NCI-H187 treated with DMSO at 0.1 percent for 48 hours (cell line): Measurements from ENCODE around the gene VPS52.
"Not testable (repeated sequence)": the region's sequence is repeated elsewhere in the genome, so short reads cannot be mapped to it uniquely, and the experiment has no call there.

Source experiments
- DNase-seq: peaks from one replicate; lab custom pipeline; 2025; lab: John Stamatoyannopoulos, UW

The VPS52 gene

DNA sequence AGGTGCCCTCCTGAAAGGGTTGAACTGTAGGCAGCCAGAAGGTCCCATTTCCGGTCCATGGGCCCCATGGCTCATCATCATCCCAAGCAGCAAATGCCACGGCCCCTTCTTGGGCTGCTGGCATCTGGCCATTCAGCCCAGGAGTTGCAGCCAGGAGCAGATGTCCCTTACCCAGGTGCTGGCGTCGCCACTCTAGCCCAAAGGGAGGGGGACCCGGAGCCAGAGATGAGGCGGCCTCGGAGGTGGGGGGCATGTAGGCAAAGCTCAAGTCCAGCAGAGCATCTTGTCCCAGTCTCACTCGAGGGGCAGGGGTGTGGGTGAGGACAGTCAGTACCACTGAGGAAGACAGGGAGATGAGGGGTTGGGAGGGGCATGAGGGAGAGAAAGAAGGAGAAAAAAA is 33.4 kb upstream of the VPS52 start:
- DNase-seq = no peak

DNA sequence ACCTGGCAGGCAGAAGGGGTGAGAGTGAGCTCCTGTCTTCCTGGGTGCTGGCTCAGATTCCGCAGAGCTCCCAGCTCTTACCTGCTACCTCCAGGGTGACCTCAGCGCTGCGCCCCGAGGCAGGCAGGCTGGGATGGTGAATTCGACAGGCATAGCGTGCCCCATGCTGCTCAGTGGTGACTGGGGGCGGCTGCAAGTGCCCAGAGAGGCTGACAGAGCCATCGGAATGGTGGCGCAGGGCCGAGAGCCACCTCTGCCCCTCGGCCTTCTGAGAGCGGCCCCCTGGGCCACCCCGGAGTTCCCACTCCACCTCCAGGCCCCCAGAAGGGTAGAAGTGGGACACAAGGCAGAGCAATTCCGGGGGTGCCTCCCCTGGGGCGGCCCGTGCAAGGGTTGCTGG is 32.5 kb upstream of the VPS52 start:
- DNase-seq = no peak

DNA sequence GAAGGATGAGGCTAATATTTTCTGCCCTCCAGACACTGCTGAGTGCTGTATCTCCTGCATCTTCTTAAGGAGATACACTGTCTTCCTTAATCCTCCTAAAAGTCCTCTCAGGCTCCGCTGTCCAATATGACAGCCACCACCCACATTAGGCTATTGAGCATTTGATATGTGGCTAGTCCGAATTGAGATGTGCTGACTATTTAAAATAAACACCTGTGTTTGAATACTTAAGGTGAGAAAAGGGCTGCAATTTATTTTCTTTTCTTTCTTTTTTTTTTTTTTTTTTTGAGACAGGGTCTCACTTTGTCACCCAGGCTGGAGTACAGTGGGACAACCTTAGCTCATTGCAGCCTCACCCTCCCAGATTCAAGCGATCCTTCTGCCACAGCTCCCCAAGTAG is 30.2 kb upstream of the VPS52 start:
- no peak for DNase-seq

DNA sequence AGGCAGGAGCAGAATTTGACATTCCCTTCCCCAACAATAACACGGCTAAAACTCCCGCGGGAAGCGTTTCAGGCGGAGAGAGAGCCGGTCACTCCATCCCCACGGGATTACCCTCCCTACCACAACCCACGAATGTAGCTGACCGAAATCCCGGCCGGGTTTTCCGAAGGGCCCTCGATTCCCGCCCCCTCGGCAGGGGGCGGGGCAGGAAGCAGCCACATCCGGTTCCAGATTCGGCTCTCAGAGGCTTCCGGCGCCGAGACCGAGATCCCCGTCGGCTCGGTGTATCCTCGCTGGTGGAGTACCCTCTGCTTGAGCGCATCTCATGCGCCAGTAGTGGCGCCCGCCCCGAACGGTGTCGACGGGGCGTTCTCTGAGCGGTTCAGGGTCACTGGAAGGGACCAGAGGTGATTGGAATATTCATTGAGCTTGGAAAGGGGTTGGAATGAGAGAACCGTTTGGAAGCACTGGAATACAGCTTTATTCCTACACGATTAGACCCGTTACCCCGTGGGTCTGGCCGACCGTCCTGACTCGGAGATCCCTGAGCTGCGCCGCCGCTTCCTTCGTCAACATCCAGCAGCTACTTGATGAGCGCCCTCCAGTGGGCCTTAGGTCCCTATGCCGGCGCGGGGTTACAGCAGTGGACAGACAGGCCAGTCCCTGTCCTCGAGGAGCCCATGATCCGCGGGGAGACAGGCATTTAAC is 27.7 kb upstream of the VPS52 start:
- peak; percentile 61 for DNase-seq

DNA sequence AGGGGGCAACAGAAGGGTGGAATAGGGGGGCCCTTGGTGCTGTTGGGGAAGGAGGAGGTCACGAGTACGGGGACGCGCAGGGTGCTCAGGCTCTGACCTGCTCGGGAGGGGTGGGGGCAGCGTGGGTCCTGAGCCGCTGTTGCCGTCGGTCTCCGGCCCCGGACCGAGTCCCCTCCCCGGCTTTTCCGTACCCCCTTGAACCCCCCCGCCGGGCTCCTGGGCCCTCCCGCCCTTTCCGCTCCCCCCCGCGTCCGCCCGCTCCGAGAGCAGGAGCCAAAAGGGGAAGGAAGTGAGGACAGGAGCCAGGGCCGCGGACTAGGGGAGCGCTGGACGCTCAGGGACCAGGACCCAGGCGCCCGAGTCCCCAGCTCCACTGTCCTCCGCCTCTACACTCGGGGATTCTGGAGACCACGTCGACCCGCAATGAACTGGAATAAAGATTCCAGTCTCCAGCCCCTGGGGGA is 27.1 kb upstream of the VPS52 start, which contains the start of gene RGL2:
RGL2 (minus strand) TSS at position 170 of the 464 bp plus-strand sequence. CDS start 332 bp downstream, outside the sequence.
- no peak for DNase-seq

DNA sequence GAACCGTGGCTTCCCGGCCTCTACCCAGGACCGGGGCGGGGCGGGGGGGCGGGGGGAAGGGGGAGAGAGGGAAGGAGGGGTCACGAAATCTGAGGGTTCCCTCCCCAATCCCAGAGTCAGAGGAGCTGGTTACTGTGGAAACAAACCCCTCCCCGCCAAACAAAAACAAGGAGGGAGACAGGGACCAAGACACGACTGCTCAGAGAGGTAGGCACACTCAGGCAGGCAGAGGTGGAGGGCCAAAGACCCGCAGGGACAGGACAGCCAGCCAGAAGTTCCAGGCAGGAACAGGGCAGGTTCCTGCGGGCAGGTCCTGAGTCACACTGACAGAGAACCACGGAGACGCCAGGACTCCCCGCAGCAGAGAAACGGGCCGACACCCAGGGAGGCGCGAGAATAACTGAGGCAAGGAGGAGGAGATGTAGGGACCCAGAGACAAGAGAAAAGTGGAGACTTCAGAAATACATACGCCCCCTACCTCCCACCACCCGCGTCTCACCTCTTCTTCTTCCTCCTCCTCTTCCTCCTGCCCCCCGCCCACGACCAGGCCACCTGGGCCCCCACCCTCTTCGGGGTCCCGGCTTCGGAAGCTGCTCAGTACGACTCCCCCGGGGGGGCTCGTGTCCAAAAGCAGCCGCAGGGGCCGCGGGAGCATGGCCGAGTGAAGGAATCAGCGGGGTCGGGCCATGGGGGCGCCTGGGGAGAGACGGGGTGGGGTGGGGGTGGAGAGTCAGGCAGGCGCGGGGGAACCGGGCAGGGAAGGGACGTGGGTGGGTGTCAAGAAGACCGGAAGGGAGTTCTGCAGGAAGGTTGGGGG is 26.5 kb upstream of the VPS52 start:
- no peak for DNase-seq

DNA sequence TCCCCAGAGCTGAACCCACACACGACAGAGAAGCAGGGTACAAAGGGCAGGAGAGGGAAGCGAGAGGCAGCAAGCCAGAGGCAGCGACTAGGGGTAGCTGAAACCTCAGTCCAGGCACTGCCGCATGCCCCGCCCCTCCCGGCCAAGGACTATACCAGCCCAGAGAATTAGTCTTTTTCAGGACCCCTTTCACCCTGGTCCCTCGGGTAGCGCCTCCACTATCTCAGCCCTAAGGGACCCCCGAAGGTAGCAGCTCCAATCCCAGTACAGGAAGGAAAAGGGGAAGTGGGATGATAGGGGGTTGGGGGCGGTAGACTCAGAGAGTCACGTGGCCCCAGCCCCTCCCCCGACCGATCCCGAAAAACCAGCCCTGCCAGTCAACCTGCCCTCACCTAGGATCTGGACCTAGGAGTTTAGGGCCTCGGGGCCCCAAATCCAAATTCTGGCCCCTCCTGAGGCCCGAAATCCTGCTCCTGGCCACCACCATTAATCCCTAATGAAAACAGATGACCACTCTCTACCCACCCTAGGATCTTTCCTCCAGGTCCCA is 25.8 kb upstream of the VPS52 start:
- DNase-seq = no peak

DNA sequence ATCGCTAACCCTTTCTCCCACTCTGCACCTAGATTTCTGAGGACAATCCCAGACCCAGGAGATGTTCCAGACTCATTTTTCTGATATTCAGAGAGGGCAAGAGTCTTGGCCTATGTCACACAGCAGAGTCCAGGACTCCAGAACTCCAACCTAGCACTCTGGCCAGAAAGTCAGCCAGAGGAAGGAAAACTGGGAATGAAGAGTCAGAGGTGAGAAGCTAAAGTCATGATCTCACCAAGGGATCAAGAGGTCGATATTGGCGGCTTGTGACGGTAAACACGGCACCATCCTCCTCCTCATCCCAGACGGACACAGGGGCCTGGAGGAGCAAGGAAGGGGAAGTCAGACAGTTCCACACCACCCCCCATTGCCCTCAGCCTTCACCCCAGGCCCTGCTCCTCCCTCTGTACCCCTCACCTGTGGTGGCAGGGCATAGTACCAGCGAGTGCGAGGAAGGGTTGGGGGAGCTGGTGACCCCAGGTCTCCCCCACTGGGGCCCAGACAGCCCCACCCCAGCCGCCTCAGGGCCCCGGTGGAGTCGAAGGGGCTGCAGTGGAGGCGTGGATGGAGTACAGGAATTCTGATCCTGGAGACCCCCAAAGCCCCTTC is 25.2 kb upstream of the VPS52 start:
- DNase-seq = no peak

DNA sequence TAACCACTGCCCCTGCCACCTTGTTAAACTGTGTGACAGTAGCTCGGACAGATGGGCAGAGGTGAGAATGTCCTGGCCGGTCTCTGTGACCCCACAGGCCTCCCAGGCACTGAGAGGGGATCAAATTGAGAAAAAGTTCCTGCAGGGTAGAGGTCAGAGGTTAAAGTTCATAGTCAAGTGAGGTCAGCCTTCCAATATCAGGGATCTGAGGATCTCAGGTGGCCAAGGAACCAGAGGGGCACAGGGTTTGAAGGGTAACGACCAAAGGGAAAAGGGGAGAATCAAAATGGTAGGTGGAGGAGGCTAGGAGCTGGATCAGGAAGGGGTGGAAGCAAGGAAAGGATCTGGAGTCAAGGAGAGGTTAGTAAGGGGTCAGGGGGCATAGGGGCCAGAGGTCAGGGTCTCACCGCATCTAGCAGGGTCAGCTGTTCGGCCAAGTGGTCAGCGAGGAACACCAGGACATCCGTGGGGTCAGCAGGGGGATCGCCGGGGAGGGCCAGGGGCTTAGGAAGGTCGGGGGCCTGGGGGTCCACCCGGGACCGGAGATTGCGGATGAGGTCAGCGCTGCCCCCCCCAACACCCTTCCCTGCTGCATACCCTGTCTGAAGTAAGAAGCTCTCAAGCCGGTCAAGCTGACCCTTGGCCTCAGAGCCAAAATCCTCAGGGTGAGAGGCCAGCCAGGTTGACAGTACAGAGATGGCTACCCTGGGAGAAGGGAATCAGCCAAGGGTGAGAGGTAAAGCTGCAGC is 24.1 kb upstream of the VPS52 start:
- no peak for DNase-seq

DNA sequence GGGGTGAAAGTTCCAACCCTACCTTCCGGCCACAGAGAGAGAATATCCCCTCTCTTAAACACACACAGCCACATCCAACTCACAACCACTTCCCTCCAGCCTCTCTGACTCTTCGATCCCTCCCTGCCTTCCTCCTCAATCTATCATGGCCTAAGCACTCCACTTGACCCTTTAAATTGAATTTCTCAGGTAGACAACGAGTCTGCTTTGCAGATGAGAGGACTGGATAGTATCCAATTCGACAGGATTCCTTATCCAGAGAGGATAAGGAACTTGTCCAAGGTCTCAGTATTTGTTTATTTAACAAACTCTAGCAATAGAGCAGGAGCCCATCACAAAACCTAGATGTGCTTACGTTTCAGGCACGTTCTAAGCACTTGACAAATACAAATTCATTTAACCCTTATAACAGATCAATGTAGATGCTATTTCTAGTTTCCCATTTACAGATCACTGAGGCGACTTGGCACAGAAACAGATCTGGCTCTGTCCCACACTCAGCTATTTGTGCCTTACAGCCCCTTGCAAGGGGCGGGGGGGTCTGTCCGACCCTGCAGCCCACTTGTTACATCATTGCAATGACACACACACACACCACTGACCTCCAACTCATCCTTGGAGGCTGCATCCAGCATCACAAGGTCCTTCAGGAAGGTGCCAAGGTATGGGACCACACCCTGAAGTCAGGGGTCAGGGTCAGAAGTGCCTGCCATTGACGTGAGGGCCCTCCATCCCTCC is 22.6 kb upstream of the VPS52 start:
- DNase-seq = no peak

DNA sequence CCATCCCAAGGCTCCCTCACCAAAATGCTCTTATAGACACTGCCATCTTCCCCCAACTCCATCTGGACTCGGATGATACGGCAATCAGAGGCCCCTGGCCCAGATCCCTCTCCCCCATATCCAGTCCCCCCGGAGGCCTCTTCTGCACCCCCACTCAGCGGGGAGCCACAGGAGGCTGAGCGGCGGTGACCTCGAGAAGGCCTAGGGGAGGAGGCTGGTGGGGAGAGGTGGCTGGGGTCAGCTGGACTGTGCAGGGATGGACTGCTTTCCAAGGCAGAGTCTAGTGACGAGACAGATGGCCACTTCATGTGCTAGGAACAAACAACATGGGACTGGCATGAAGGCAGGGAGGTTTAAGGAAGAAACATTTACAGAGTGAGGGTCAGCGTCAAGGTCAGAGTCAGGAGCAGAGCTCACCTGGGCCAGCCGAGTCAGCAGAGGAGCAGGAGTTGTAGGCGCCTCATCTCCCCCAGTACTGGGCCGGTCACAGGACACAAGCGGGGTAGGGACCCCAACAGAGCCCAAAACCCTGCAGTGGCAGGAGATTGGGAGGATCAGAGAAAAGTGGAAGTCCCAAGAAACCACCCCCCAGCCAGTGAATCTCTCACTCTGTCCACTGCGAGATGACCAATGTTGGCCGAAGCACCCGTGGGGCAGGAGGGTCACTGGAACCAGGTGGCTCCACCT is 21.5 kb upstream of the VPS52 start:
- DNase-seq = no peak

DNA sequence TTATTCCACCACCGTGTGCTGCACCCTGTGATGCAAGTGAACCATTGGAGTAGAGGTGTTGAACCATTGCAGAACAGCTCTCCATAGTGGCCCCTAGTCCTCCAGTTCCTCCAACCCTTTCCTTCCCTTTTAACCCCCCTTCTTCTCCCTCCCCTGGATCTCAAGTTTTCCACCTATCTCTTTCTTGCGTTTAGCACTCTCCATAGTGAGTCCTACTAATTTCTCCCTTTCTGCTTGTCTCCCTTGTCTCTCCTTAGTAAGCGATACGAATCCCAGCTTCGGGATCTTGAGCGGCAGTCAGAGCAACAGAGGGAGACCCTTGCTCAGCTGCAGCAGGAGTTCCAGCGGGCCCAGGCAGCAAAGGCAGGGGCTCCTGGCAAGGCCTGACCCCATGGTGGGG is 18.8 kb upstream of the VPS52 start:
- no peak for DNase-seq

DNA sequence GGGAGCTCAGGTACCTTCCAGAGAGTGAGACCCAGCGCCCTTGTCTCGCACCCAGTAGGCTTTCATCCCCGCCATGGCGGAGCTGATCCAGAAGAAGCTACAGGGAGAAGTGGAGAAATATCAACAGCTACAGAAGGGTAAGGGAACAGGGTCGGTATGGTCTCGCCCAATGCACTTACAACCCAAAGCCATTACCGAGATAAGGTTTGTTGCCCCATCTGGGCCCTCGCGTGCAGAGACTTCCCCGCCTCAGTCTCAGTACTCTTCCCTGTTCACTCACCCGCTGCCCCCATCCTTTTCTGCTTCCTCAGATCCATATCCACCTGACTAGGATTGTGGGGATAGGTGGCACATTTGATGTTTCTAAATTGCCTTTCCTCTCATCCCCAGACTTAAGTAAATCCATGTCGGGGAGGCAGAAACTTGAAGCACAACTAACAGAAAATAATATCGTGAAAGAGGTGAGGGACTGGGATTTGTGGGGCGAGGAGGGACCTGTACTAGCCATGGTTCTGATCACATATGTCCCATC is 18.2 kb upstream of the VPS52 start:
- no peak for DNase-seq

DNA sequence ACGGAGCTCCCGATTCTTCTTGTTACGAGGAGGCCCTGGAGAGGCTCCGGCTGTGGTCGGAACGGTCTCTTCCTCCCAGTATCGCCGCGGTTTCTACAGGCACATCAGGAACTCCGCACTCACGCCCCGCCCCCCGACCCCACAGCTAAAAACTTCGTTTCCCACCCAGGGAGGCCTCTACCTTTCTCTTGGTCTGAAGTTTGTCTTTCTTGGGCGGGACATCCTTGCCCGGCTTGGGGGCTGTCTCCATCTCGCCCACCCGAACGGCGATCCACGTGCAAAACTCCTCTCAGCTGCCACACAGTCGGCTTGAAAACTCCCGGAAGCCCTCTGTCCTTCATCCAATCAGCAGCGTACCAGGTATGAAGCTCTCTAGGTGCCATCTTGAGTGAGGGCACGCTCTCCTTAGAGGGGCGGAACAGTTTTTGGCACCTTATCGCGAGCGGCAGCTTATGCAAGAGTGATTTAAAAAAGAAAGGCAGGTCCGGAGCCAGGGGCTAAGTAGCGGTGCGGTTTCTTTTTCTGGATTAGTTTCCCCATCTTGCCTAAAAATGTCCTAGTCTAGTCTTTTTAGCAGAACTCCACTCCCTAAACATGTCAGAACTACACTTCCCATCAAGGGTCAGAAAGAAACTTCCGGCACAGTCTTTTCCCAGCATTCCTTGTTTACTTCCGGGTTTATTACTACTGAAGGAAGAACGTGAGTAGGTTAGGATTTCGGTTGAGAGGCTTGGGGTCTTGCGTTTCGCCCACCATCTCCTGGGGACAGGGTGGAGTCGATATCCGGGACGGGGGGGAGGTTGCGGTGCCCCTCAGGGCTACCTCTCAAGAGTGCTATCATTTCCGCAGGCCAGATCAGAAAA is 17.5 kb upstream of the VPS52 start, which contains the start of the genes PFDN6 and WDR46:
PFDN6 (plus strand) TSS at position 681 of the 863 bp plus-strand sequence. CDS start 256 bp downstream, outside the sequence.
WDR46 (minus strand) TSS at position 319 of the 863 bp plus-strand sequence; CDS start at position 250, 69 bp downstream.
- DNase-seq = peak; percentile 88

DNA sequence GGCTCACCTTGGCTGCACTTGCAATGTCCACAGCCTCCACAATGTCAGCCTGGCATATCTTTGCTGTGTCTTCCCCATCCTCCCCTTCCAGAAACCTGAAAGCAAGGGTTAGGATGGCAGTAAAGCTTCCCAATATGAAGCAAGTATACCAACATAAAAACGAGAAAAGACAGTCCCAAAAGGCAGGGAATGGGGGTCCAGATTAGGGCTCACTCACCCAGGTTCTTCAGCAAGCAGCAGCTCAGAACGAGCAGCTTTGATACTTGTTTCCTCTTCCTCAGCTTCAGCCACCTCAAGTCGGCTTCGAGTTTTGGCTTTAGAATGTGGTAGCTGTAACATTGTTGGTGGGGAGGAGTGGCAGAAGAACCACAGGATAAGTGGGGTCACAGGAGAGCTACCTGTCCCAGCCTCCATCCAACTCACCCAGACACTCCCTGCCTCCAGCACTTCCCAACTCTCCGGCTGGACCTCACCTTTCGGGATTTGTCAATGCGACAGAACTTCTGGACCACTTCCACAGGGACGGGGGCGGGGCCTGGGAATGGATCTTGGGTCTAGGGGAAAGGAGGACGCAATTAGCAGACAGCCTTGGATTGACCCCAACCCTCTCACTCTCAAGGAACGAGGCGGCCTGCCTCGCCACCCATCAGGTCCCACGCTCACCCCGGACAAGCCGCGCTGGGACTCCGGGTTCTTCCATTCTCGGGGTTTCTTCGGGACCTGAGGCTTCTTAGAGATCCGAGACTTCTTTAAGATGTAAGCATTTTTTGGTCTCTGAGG is 16.7 kb upstream of the VPS52 start:
- no peak for DNase-seq

DNA sequence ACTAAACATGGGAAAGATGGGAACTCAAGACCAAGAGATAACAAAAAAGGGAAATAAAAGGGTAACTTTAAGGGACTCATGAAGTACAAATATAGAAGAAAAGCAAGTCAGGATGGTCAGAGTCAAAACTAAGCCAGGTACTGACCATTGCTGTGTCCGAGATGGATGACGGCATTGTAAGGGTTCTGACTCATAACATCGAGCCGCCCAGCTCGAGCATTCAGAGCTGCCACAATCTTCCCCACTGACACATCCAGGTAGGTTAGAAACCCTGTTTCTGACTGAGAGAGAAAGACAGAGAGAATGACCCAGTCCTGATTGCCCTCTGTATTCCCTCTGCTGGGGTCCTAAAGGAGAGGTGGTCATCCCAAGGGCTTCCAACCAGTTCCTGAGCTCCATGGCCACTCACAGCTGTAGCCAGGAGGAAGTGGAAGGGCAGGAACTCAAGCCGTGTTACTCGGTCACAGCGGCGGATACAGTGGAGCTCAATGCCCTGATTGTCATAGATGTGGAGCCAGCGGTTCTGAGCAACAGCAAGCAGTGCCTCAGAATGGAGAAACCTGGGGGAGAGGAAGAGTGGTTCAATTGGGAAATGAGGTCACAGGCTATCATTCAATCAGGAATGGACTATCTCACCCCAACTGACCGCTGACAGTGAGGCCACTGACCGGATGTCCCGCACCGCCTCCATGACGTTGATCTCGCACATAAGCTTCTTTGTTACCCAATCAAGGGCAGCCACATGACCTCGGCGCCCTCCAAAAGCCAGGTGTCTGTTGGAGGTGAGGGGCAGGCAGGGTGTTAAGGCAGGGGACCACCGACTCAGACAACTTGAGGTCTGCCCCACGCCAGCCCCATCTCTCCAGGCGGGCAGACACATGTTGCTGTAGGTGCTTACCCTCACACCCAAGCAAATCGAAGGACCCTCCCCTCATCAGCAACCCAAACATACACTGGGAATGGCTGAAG is 15.6 kb upstream of the VPS52 start:
- no peak for DNase-seq

DNA sequence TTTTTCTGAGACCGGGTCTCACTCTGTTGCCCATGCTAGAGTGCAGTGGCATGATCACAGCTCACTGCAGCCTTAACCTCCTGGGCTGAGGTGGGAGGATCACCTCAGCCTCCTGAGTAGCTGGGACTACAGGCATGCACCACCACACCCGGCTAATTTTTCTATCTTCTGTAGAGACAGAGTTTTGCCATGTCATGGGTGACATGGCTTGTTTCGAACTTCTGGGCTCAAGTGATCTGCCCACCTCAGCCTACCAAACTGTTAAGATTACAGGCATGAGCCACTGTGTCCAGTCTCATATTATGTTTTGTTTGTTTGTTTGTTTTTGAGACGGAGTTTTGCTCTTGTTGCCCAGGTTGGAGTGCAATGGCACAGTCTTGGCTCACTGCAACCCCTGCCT is 13.5 kb upstream of the VPS52 start:
- DNase-seq = not testable (repeated sequence)
